GM21529 (cell line): ENCODE measurements around the gene DIMT1.

Experiments
- ATAC-seq: cut with Tn5 transposase; IDR thresholded peaks from one replicate; pipeline ENCODE4 v1.9.1; 2021; ENCODE audit not compliant: unreplicated experiment

Gene DIMT1

GRCh38 chr5:62371409-62371808, 32.3 kb downstream of the DIMT1 start:
- no peak for ATAC-seq

GRCh38 chr5:62369039-62369438, 34.7 kb downstream of the DIMT1 start:
- no peak for ATAC-seq

GRCh38 chr5:62362701-62363100, 41.0 kb downstream of the DIMT1 start:
- no peak for ATAC-seq

GRCh38 chr5:62354028-62354874, 49.5 kb downstream of the DIMT1 start:
- ATAC-seq: peak; percentile 94

GRCh38 chr5:62348723-62349481, 54.8 kb downstream of the DIMT1 start:
- no peak for ATAC-seq

- ATAC-seq: no peak
Observed at GRCh38 chr5:62347928-62348327, 55.8 kb downstream of the DIMT1 start.

GRCh38 chr5:62346748-62347147, 57.0 kb downstream of the DIMT1 start:
- ATAC-seq: no peak

- ATAC-seq: no peak
Observed at GRCh38 chr5:62343428-62343827, 60.3 kb downstream of the DIMT1 start.

- peak; percentile 55 for ATAC-seq
Observed at GRCh38 chr5:62342476-62342837, 61.2 kb downstream of the DIMT1 start.

- peak; percentile 79 for ATAC-seq
Observed at GRCh38 chr5:62341783-62342475, 61.8 kb downstream of the DIMT1 start.

GRCh38 chr5:62340979-62341378, 62.7 kb downstream of the DIMT1 start:
- no peak for ATAC-seq

- no peak for ATAC-seq
Observed at GRCh38 chr5:62340392-62340791, 63.3 kb downstream of the DIMT1 start.
